Breast epithelium (tissue), 3 donors: ENCODE measurements around the gene ZNG1F.
"Not testable (repeated sequence)": the region's sequence is repeated elsewhere in the genome, so short reads cannot be mapped to it uniquely, and the experiment has no call there.

Experiments
- CTCF ChIP-seq, 3 donors: fragments of 450-650 bp; IDR thresholded peaks; one replicate each; pipeline ENCODE4 v1.5.1; 2016 to 2017; ENCODE audit warnings: antibody characterized with exemption in 3 of 3, mild to moderate bottlenecking in 3 of 3, moderate library complexity in 3 of 3
- POLR2A ChIP-seq: fragments of 450-650 bp; IDR thresholded peaks from one replicate; pipeline ENCODE4 v1.6.1; 2016; ENCODE audit warnings: antibody characterized with exemption, mild to moderate bottlenecking, moderate library complexity

- not testable (repeated sequence) for TF ChIP-seq CTCF (IDR thresholded peaks at IDR 0.05); POLR2A
Measured at GRCh38 chr9:41125109-41125658, 63.9 kb downstream of the ZNG1F start.
